Middle frontal gyrus (tissue), 1 donor: Measurements from ENCODE around the gene GAN.
"Not testable (repeated sequence)": the region's sequence is repeated elsewhere in the genome, so short reads cannot be mapped to it uniquely, and the experiment has no call there.

Experiments
- DNase-seq: peaks from one replicate; pipeline ENCODE4 v3.0.0-alpha.2; 2015; ENCODE audit warnings: low spot score; ENCODE audit errors: extremely low spot score

GAN gene

DNA sequence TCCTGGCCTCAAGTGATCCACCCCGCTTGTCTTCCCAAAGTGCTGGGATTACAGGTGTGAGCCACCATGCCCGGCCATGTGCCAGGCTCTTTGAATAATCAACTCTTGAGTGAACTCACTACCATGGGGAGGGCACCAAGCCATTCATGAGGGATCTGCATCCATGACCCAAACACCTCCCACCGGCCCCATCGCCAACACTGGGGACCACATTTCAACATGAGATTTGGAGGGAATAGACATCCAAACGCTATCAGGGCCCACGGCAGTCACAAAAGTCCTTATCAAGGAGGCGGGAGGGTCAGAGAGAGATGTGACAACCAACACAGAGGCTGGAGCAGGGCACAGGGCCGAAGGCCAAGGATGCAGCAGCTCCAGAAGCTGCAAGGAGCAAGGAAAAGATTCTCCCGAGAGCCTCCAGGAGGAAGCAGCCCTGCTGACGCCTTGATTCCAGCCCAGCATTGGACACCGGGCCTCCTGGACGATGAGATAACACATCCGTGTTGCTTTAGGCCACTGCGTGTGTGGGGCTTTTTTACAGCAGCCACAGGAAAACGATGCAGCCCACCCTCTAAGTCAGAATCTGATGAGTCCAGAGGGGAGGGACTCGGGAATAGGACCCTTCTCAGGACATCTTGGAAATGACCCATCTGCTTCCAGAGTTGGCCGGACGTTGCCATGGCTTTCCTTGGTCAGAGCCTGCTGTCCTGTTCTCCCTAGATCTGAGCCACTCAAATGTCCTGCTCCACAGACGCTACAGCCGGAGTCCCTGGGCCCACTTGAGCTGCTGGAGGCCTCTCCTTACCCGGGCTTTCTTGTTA, 82.5 kb downstream of the GAN start:
- DNase-seq, result no peak

- no peak for DNase-seq
Measured at GRCh38 chr16:81397879-81398520, 83.2 kb downstream of the GAN start.

DNA sequence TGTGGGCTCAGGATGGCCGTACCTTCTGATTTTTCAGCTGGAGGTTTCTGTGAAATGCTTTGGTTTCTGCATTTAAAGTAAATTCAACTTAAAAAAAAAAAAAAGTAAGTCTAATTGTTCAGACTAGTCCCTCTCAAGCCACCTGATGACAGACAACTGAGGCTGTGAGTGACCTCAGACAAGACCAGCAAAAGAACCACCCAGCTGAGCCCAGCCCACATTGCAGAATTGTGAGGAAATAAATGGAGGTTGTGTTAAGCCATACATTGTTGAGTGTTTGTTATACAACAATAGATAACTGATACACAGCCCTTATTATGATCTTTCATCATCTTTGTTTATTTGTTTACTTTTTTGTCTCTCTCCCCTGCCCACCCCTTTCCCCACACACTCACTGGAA, 85.1 kb downstream of the GAN start:
- no peak for DNase-seq

DNA sequence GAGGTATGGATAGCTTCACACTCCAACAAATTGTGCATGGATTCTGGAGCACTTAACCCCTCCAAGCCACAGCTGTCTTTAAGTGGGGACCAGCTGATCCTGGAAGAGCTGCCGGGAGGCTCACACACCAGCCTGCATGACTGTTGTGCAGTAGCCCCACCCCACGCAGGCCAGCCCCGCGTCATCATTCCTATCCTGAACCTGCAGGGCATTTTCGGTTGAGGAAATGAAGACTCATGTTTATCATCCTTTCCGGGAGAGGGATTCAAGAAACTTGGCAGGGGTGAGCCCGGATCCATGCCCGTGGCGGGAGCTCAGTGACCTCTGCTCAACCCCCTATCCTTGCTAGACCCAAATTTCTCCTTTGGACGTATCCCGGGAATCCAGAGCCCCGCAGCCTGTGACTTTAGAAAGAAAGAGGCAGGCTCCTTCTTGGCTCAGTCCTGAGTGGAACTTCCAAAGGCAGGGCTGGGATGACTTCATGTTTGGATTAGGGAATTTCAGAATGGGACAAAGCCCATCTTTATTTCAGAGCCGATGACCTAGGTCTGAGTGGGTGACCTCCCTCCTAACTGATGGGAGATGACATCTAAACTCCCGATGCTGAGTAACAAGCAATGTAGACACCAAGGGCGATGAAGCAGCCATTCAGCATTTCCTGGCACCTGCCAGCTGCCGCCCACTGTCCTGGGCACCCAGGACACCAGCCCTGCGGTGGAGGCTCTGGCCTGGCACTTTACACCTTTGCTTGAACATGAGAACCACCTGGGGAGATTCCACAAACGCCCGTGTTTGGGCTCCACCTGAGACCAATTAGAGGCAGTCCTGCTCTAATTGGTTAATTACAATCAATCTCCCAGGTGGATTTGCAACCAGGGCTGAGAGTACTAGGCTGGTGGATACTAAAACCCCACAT, 86.5 kb downstream of the GAN start:
- no peak for DNase-seq

DNA sequence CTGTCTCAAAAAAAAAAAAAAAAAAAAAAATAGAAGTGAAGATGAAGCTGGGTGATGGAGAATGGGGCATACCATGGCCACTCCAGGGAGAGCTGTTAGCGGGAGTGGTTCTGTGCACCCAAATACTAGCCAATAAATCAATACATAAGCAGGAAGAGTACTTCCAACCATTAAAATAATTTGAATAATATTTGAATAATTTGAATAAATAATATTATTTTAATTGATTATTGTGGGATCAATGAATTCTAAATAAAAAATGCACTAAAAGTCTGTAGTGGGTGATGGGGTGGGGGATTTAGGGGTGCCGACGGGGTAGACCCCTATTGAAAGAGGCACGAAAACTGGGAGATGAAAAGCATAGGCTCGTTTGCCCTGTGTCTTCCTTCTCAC, 88.4 kb downstream of the GAN start:
- DNase-seq, result no peak

GRCh38 chr16:81403601-81404391, 89.0 kb downstream of the GAN start:
- peak; percentile 62 for DNase-seq

GRCh38 chr16:81405002-81405401, 90.2 kb downstream of the GAN start:
- DNase-seq, result not testable (repeated sequence)

DNA sequence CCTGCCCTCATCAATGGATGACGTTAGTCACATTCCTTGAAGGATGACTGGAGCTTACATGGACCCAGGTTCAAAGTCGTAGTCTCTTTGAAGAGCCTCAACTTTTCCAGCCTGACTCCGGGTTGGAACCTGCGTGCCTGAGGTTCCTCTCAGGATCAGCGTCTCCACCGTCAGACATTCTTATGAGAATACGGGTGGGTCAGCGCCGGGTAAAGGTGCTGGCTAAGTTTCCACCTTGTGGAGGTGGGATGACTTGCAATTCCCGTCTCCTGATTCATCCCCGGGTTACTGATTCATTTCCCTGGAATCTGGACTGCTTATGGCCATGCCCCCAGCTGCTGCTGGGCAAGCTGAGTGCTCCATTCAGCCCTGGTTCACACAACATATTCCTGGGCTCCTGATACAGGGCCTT, 90.9 kb downstream of the GAN start:
- no peak for DNase-seq

- no peak for DNase-seq
Measured at GRCh38 chr16:81408409-81408950, 93.7 kb downstream of the GAN start.

GRCh38 chr16:81409016-81409556, 94.3 kb downstream of the GAN start:
- DNase-seq, result no peak

- no peak for DNase-seq
Measured at GRCh38 chr16:81410643-81411293, 96.0 kb downstream of the GAN start.

DNA sequence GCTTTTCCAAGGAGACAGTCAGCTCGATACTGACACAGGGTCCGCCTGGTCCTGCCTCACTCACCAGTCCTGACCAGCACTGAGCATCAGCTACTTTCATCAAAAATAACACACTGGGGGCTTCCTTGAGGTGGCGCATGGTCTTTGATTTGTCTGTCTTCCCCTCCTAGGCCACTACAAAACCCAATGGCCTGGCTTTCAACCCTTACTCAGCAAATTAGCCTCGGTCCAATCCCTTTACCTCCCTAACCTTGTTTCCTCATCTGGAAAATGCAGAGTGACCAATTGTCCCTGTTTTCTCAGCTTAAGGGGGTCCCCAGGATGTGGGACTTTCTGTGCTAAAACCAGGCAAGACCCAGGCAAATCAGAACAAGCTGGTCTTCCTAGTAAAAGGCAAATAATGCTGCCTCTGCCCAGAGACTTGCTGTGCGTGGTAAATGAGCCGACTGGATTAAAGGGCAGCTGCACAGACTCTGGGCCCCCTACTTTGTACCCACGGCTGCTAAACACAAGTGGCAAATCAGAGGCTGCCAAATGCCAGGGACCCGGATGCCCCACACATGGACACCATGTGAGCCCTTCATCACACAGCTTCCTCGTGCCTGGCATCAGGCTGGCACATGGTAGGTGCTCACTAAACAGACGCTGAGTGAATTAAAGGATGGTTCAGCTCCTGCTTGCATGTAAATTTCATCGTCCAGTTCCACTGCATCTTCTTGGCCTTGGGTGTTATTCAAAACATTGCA, 98.7 kb downstream of the GAN start:
- DNase-seq, result no peak

- DNase-seq, result no peak
Measured at GRCh38 chr16:81415751-81416150, 101.0 kb downstream of the GAN start.

DNA sequence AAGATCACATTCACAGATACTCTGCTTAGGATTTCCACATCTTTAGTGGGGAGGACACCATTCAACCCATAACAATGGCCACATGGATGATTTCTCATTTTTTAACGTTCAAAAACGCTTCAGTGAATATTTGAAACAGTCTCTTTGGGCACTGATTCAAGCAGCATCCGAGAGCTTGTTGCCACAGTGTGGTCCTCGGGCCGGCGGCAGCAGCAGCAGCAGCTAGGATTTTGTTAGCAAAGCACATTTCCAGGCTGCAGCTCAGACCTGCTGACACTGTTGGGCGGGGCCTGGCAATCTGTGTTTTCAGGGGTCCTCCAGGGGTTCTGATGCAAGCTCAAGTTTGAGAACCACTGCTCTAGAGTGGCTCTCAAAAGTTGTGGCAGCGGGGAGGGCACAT, 102.0 kb downstream of the GAN start:
- no peak for DNase-seq

DNA sequence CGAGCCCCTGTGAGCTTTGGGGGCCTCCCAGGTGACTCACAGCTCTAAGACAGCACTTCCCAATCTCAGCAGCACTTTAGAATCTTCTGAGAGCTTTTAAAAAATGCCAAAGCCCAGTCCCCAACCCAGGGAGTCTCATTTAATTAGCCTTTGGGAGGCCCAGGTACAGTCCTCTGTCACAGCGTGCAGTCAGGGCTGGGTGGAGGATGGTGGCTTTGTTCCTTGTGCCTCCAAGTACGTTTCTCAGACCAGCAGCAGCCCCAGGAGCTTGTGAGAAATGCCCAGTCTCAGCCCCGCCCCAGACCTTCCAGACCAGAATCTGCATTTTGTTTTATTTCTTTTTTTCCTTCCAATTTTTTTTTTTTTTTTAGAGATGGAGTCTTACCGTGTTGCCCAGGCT, 102.4 kb downstream of the GAN start:
- DNase-seq, result no peak

DNA sequence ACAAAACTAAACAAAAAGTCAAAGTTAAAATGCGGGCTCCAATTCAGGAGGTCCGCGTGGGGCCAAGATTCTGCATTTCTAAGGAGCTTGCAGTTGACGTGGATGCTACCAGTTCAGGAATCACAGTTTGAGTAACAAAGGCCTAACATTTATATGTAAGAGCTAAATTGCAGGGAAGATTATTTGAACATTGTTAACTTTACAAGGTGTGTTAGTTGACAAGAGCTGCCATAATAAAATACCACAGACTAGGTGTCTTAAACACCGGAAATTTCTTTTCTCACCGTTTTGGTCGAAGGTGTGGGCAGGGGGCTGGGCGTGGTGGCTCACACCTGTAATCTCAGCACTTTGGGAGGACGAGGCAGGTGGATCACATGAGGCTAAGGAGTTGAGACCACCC, 105.0 kb downstream of the GAN start:
- no peak for DNase-seq

GRCh38 chr16:81421126-81421525, 106.4 kb downstream of the GAN start:
- DNase-seq, result no peak

DNA sequence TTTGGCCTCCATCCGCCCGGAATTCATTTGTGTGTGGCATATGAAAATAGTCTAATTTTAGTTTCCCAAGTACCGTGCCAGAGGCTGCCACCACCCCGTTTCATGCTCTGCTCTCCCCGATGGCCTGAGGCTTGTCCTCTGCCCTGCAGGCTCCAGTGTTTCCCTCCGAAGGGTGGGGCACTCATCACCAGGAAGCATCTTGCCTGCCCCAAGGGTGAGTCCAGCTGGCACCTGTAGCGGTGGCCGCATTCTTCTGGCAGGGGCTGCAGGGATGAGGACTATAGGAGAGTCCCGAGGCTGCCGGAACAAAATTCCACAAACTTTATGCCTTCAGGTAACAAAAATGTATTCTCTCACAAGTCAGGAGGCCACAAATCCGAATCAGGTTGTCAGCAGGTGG, 106.8 kb downstream of the GAN start:
- DNase-seq, result no peak

GRCh38 chr16:81422153-81422552, 107.4 kb downstream of the GAN start:
- DNase-seq, result not testable (repeated sequence)
